HG03139 (cell line): Measurements from ENCODE around the gene KCTD16.
A peak's percentile ranks its signal among the peaks of the same experiment; 100 is the strongest.

Experiments
- ATAC-seq: cut with Tn5 transposase; IDR thresholded peaks from one replicate; pipeline ENCODE4 v1.9.1; 2021; ENCODE audit not compliant: unreplicated experiment

KCTD16 gene

GRCh38 chr5:144170276-144171024 lies at the start of gene KCTD16, which contains the start of gene YIPF5:
Gene KCTD16 (plus strand): TSS chr5:144170873.
Gene YIPF5 (minus strand): TSS chr5:144170659. CDS start chr5:144169955, 704 bp downstream.
- ATAC-seq: peak; percentile 99

GRCh38 chr5:144121577-144121976 lies 49.1 kb upstream of the KCTD16 start:
- no peak for ATAC-seq

DNA sequence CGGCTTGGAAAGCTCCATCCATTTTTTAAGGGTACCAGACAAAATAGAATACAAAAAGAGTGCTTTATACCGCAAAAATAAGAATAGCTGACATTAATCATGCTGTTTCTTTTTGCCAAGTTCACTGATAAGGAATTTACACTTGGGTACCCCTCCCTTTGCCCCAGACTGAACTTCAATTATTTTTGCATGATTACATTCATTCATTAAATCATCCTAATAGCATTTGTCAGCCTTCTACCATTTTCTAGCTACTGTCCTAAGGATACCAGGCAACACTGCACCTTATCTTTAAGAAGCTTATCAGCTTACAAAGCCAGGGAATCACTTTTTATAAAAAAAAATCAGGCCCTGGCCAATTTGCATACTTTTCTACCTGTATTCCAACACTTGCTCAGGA lies 48.6 kb upstream of the KCTD16 start:
- ATAC-seq: no peak

DNA sequence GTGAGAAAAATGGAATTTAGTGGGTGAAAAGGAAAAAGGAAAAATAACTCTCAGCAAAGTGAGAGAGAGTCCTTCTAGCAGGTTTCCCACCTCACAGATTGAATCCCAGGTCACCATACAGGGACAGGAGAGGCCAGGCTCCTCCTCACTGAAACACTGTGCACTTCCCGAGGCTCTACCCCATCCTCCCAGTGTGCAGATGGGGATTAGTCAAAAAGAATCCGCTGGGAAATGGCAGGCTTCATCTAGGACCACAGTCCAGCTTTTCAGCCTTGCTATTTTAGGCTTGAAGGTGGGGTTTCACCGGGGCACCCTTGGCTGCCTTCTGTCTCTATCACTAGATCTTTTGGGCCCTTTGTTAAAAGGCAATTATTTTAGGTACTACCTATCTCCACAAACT lies 48.0 kb upstream of the KCTD16 start:
- no peak for ATAC-seq

- ATAC-seq: no peak
Measured at GRCh38 chr5:144125163-144125726, 45.4 kb upstream of the KCTD16 start.

- ATAC-seq: no peak
Measured at GRCh38 chr5:144126707-144127106, 44.0 kb upstream of the KCTD16 start.

DNA sequence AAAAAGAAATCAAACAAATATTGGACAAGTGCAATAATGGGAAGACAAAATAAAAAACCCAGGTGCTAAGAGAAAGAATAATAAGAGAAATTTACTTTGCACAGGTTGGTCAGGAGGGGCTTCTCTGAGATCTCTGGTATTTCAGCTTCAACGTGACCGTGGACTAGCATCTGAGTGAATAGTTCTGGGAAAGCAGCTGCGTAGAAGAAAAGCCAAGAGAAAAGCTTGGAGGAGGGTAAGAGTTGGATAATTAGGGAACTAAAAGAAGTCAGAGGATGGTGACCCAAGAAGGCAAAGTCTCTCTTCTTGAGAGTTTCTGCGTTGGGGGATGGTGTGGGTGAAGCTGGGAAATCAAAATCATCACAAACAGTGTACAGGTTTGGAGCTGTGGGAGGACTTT lies 41.8 kb upstream of the KCTD16 start:
- ATAC-seq: no peak

GRCh38 chr5:144130306-144130705 lies 40.4 kb upstream of the KCTD16 start:
- ATAC-seq: no peak

DNA sequence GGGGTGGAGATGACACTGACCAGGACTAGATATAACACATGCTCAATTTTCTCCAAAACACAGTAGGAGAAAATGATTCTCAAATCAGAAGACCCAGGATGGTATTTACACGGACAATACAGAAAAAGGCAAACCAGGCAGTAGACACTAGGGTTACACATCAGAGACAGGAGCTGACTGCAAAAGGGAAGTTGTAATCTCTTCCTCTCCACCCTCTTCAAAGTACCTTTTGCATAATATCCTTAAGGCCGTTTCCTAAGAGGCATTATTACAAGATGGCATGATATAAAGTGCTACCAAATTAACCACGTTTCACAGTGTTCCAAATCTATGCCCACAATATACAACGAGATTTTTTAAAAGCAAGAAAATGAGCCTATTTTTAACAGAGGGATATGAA lies 39.4 kb upstream of the KCTD16 start:
- ATAC-seq: no peak

GRCh38 chr5:144133050-144133633 lies 37.5 kb upstream of the KCTD16 start:
- no peak for ATAC-seq

GRCh38 chr5:144134194-144134826 lies 36.4 kb upstream of the KCTD16 start:
- no peak for ATAC-seq

GRCh38 chr5:144135113-144135762 lies 35.4 kb upstream of the KCTD16 start:
- ATAC-seq: no peak

- ATAC-seq: no peak
Measured at GRCh38 chr5:144139586-144139985, 31.1 kb upstream of the KCTD16 start.

DNA sequence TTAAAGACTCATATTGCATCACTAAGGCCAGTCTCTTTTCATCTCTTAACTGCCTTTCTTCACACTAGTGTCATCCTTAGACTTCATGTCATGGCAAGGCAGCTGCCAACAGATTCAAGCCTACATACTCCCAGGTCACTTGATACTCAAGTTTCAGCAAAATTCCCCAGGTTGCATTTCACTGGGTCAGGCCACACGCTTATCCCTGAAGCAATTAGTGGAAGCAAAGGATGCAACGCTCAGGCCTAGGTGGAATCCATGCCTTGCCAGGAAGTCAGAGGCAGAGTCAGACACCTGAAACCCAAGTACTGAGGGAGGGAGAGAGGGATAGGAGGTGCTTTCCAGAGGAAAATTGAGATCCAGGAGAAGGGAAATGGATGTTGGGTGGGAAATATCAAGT lies 29.1 kb upstream of the KCTD16 start:
- no peak for ATAC-seq

- ATAC-seq: peak; percentile 96
Measured at GRCh38 chr5:144142139-144142823, 28.4 kb upstream of the KCTD16 start.

GRCh38 chr5:144142824-144143162 lies 27.9 kb upstream of the KCTD16 start:
- no peak for ATAC-seq

DNA sequence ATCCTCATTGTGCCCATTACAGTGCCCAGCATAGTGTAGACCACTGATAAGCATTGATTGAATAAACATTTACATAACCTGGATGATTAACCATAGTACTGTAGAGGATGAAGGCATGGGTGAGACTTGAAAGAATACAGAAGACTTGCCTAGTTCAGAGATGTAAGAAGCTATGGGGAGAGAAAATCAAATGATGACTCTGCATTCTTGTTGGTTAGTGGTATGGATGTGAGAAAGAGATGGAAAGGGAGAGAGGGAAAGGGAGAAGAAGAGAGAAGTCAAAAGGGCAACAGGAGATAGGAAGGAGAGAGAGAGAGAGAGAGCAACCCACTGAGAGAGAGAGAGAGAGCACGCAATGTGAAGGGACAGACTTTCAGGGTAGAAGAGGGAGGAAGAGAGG lies 27.0 kb upstream of the KCTD16 start:
- no peak for ATAC-seq

DNA sequence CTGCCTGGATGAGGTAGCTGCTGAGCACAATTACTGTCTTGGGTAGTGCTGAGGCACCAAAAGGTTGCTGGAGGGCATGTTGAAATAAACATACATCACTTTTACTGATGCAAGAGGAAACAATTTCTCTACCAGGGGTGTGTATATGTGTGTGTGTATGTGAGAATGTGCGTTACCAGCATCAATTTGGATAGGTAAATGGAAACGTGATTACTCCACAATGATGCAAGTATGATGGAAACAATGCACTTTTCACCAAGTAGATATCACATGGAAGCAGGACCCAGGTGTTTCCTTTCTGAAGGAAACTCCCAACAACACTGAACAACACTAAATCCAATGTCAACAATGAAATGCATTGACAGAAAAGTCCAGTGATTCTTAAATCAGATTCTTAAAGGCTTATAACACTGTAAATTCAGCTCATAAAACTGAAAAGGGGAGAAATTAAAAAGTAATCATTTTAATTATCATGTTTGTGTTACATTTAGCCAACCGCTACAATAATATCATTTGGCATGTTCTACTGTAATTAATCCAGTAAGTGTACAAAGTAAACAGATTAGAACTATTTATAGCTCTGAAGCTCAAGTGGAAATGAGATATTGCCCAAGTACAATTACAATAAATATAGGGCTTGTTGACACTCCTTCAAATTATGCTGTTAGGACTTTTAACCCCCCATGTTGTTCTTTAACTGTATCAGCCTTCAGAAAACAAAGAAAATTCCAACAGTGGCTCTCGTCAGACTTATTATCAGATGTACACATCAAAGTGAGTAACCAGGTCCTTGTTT lies 25.5 kb upstream of the KCTD16 start:
- no peak for ATAC-seq

GRCh38 chr5:144151026-144151425 lies 19.6 kb upstream of the KCTD16 start:
- no peak for ATAC-seq

DNA sequence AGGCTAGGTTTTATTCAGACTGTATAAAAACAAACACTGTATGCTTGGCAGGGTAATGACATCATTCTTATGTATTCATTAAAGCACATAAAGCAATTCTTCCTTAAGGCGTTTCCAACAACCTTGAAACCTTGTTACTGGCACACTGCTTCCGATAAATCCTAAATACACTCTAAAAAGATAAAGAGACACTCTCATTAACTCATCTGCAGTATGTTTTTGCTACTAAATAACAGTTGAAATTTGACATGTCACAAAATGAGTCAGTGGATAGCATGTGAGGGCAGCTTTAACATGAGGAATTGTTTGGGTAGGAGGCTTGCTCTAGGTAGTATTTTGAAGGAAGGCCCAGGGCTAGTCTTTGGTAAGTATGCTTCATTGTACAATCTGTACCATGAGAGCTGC lies 13.9 kb upstream of the KCTD16 start:
- no peak for ATAC-seq
